Measurements from ENCODE around the gene GPR156.

GRCh38 chr3:120218981-120219380, 66.0 kb downstream of the GPR156 start:
- TF ChIP-seq POLR2AphosphoS5 (IDR thresholded peaks at IDR 0.05; ENCODE audit: low read depth, low read length), result no peak
- no peak for TF ChIP-seq TAF1 (IDR thresholded peaks at IDR 0.05; ENCODE audit: borderline replicate concordance, insufficient read depth, low read length)
- TF ChIP-seq REST (IDR thresholded peaks at IDR 0.05; ENCODE audit: insufficient read depth in 1 of 2, low read depth in 2 of 2, low read length in 2 of 2), result no peak
